CD14-positive monocyte (primary cell): ENCODE results near the gene CASTOR1. TPM values are rescaled to one million over a fixed set of nuclear protein-coding genes. Genes with fewer than 3 reads are reported as not detected.
A peak's percentile ranks its signal among the peaks of the same experiment; 100 is the strongest.

ENCODE experiments used
- DNase-seq, 3 donors: peaks; one replicate each; pipeline ENCODE4 v3.0.0-alpha.2; 2011 to 2022
- H2AFZ ChIP-seq: 2 replicates; pipeline ENCODE4 v1.6.0; 2012; ENCODE audit warnings: mild to moderate bottlenecking, low read depth, low read length, inconsistent platforms; ENCODE audit not compliant: insufficient read depth, poor library complexity, severe bottlenecking
- H3K27ac ChIP-seq, 2 donors: 1 replicate in 1 of 2; 2 replicates in 1 of 2; pipeline ENCODE4 v1.5.1; 2012 to 2013; ENCODE audit warnings: low read length in 2 of 2, control low read depth in 1 of 2, inconsistent platforms in 1 of 2, low read depth in 1 of 2, mild to moderate bottlenecking in 1 of 2
- H3K27me3 ChIP-seq, 2 donors: one replicate each; pipeline versions ENCODE4 v1.6.0 to v1.6.1; 2011 to 2013; ENCODE audit warnings: low read length in 2 of 2; ENCODE audit not compliant: control insufficient read depth in 2 of 2, insufficient read depth in 2 of 2
- H3K36me3 ChIP-seq, 2 donors: replicated peaks in 1 of 2; 1 replicate in 1 of 2; 2 replicates in 1 of 2; pipeline versions ENCODE4 v1.5.1 to v1.6.1; 2012 to 2013; ENCODE audit warnings: low read length in 2 of 2, control low read depth in 1 of 2, inconsistent platforms in 1 of 2, mild to moderate bottlenecking in 1 of 2; ENCODE audit not compliant: insufficient read depth in 2 of 2, control insufficient read depth in 1 of 2
- H3K4me1 ChIP-seq, 2 donors: 1 replicate in 1 of 2; 2 replicates in 1 of 2; pipeline versions ENCODE4 v1.5.1 to v1.6.1; 2012 to 2013; ENCODE audit warnings: low read length in 2 of 2, control low read depth in 1 of 2, inconsistent platforms in 1 of 2, mild to moderate bottlenecking in 1 of 2, moderate library complexity in 1 of 2; ENCODE audit not compliant: insufficient read depth in 2 of 2, control insufficient read depth in 1 of 2
- H3K4me2 ChIP-seq: replicated peaks from 2 replicates; pipeline ENCODE3; 2012; ENCODE audit warnings: low read length, moderate library complexity, mild to moderate bottlenecking; ENCODE audit not compliant: poor library complexity, severe bottlenecking; ENCODE audit errors: extremely low read depth
- H3K4me3 ChIP-seq, 3 experiments: fragments of 200-600 bp in 1 of 3; sonication (generic) in 1 of 3; replicated peaks in 1 of 3; 1 replicate in 2 of 3; 2 replicates in 1 of 3; pipeline ENCODE4 v1.5.1; 2011 to 2013; ENCODE audit warnings: low read length in 3 of 3, mild to moderate bottlenecking in 3 of 3, control low read depth in 2 of 3, low read depth in 2 of 3, inconsistent platforms in 1 of 3, moderate library complexity in 1 of 3
- H3K79me2 ChIP-seq: 2 replicates; pipeline ENCODE4 v1.6.0; 2012; ENCODE audit warnings: mild to moderate bottlenecking, control low read depth, inconsistent platforms, low read length, moderate library complexity; ENCODE audit not compliant: insufficient read depth
- H3K9ac ChIP-seq: 2 replicates; pipeline ENCODE4 v1.6.0; 2017; ENCODE audit warnings: low read length, mild to moderate bottlenecking; ENCODE audit not compliant: insufficient read depth, poor library complexity, severe bottlenecking
- H3K9me3 ChIP-seq, 2 donors: replicated peaks in 1 of 2; 1 replicate in 1 of 2; 2 replicates in 1 of 2; pipeline versions ENCODE4 v1.5.1 to v1.6.1; 2012 to 2013; ENCODE audit warnings: low read length in 2 of 2, control low read depth in 1 of 2; ENCODE audit not compliant: control insufficient read depth in 1 of 2, insufficient read depth in 1 of 2
- H4K20me1 ChIP-seq: 2 replicates; pipeline ENCODE4 v1.6.0; 2012; ENCODE audit warnings: mild to moderate bottlenecking, low read length, control low read depth, moderate library complexity; ENCODE audit not compliant: insufficient read depth
- H3K27ac Mint-ChIP-seq, 7 donors: one replicate each; pipeline ENCODE4 v1.8.0; 2020; ENCODE audit warnings: mild to moderate bottlenecking in 7 of 7, mixed read lengths in 7 of 7, moderate library complexity in 6 of 7, inconsistent platforms in 2 of 7
- H3K27me3 Mint-ChIP-seq, 3 donors: one replicate each; pipeline ENCODE4 v1.8.0; 2021 to 2022; ENCODE audit warnings: low read depth in 3 of 3, mild to moderate bottlenecking in 3 of 3, mixed read lengths in 3 of 3, moderate library complexity in 3 of 3, inconsistent platforms in 1 of 3
- H3K36me3 Mint-ChIP-seq, 2 donors: one replicate each; pipeline ENCODE4 v1.8.0; 2020; ENCODE audit warnings: mixed read lengths in 2 of 2, inconsistent platforms in 1 of 2, mild to moderate bottlenecking in 1 of 2
- H3K4me1 Mint-ChIP-seq: one replicate; pipeline ENCODE4 v1.8.0; 2020; ENCODE audit warnings: mild to moderate bottlenecking, mixed read lengths
- H3K4me3 Mint-ChIP-seq, 2 donors: one replicate each; pipeline ENCODE4 v1.8.0; 2020; ENCODE audit warnings: mild to moderate bottlenecking in 2 of 2, mixed read lengths in 2 of 2, moderate library complexity in 1 of 2
- H3K9me3 Mint-ChIP-seq, 7 donors: one replicate each; pipeline ENCODE4 v1.8.0; 2020 to 2022; ENCODE audit warnings: mixed read lengths in 7 of 7, mild to moderate bottlenecking in 6 of 7, moderate library complexity in 6 of 7, inconsistent platforms in 2 of 7
- CTCF ChIP-seq: fragments of 200-600 bp; IDR thresholded peaks from one replicate; pipeline ENCODE4 v1.8.0; 2022; ENCODE audit warnings: antibody characterized with exemption, mild to moderate bottlenecking
- WGBS: methylation state at CpG from one replicate; pipeline ENCODE4 v1.1.5; 2013; ENCODE audit warnings: missing lambda C conversion rate; ENCODE audit not compliant: insufficient coverage; 5-methylcytosine and 5-hydroxymethylcytosine counted together
- intact Hi-C, 2 donors: fragments of 100-400 bp; cut with micrococcal nuclease; formaldehyde crosslinking; loops; one replicate each; pipeline versions ENCODE4 v1.15.0 to v1.15.1; 2023
- polyA plus RNA-seq, 3 donors: library from polyadenylated mRNA; depleted of rRNA in 1 of 3; unstranded in 2 of 3; stranded (reverse) in 1 of 3; fragments of 300-500 nt in 2 of 3; fragments of >200 nt in 1 of 3; fragmentation: Illumina TruSeq in 2 of 3; gene quantifications; 1 replicate in 2 of 3; 2 replicates in 1 of 3; pipeline ENCODE4 v1.2.3, GENCODE V29; 2012 to 2021

CASTOR1 gene
- polyA plus RNA-seq, 3 donors, result 6.4 to 15.5 (median 6.5) TPM

GRCh38 chr22:30301995-30302809, 12.9 kb upstream of the CASTOR1 start:
- WGBS, result 6% methylated on average over 4 of the region's 9 CpGs
- DNase-seq, result peak; percentile 82 to 93 (median 92)
- Mint-ChIP-seq H3K27me3 (peaks cover 0 to 3% (median 2%) of the 10 kb centered on the region in 3 donors), H3K4me1 (peaks cover 70% of the 10 kb centered on the region), H3K27ac (peak overlapping the region; percentile 90 to 98 (median 93)), H3K4me3 (peak overlapping the region; percentile 39 to 88), H3K9me3 (peaks cover 0 to 2% (median 0%) of the 10 kb centered on the region in 7 donors), H3K36me3 (peaks cover 54% of the 10 kb centered on the region in 2 donors)
- intact Hi-C loops, result loop anchor here in 1 of 2 donors (10.0 kb wide), 1 partner anchor 53 kb away; the partner anchor contains the start of genes CCDC157 and SF3A1
- Histone ChIP-seq H3K79me2 (peaks cover 30% of the 10 kb centered on the region), H4K20me1 (peaks cover 25% of the 10 kb centered on the region), H3K27me3 (no peaks in the 10 kb centered on the region), H3K4me2 (peak overlapping the region; percentile 66), H3K4me1 (peaks cover 64% of the 10 kb centered on the region in 2 donors), H3K9me3 (no peaks in the 10 kb centered on the region), H3K27ac (peak overlapping the region; percentile 58 to 87), H3K36me3 (peaks cover 26 to 41% of the 10 kb centered on the region in 2 donors), H3K4me3 (peak overlapping the region in 1 of 3 experiments; percentile 65), H2AFZ (peak overlapping the region; percentile 12), H3K9ac (peak overlapping the region; percentile 48)
- no peak for TF ChIP-seq CTCF

- no peak overlapping the region for H3K4me3 Mint-ChIP-seq
- H3K36me3 Mint-ChIP-seq, result peaks cover 81% of the 10 kb centered on the region in 2 donors
Measured at GRCh38 chr22:30299322-30299721, 10.0 kb upstream of the CASTOR1 start.

More at GRCh38 chr22:30299322-30299721, 10.0 kb upstream of the CASTOR1 start:
- Histone ChIP-seq H3K4me3 (no peak overlapping the region), H3K4me1 (peaks cover 35% of the 10 kb centered on the region in 2 donors), H3K9me3 (no peaks in the 10 kb centered on the region), H3K36me3 (peaks cover 53 to 70% of the 10 kb centered on the region in 2 donors), H3K27me3 (no peaks in the 10 kb centered on the region), H4K20me1 (peaks cover 43% of the 10 kb centered on the region), H3K79me2 (peaks cover 15% of the 10 kb centered on the region), H3K9ac (no peak overlapping the region), H3K4me2 (no peak overlapping the region), H2AFZ (no peak overlapping the region), H3K27ac (no peak overlapping the region)
- no peak for TF ChIP-seq CTCF
- Mint-ChIP-seq H3K27me3 (peaks cover 0 to 3% (median 2%) of the 10 kb centered on the region in 3 donors), H3K4me1 (peaks cover 41% of the 10 kb centered on the region), H3K27ac (no peak overlapping the region), H3K9me3 (peaks cover 0 to 2% (median 0%) of the 10 kb centered on the region in 7 donors)
- intact Hi-C loops, result no loop called here
- DNase-seq, result no peak
- WGBS, result 100% methylated on average over 11 of the region's 13 CpGs
